CD4-positive, alpha-beta T cell treated with Interleukin-2 at 100 ng/mL for 4 hours (primary cell): ENCODE measurements around the gene TNFAIP8.
"Not testable (repeated sequence)": the region's sequence is repeated elsewhere in the genome, so short reads cannot be mapped to it uniquely, and the experiment has no call there.

Source experiments
- DNase-seq: peaks from one replicate; pipeline ENCODE4 v3.0.0-alpha.2; 2020; ENCODE audit warnings: low spot score

The TNFAIP8 gene

GRCh38 chr5:119395080-119395836 is 39.4 kb downstream of the TNFAIP8 start:
- DNase-seq = no peak

GRCh38 chr5:119396030-119396664 is 40.3 kb downstream of the TNFAIP8 start:
- no peak for DNase-seq

- DNase-seq = peak; percentile 64
Observed at GRCh38 chr5:119397518-119398380, 41.9 kb downstream of the TNFAIP8 start.

GRCh38 chr5:119398727-119399466 is 43.1 kb downstream of the TNFAIP8 start:
- no peak for DNase-seq

GRCh38 chr5:119400245-119400644 is 44.4 kb downstream of the TNFAIP8 start:
- no peak for DNase-seq

GRCh38 chr5:119402081-119402480 is 46.3 kb downstream of the TNFAIP8 start:
- no peak for DNase-seq

GRCh38 chr5:119402555-119402954 is 46.7 kb downstream of the TNFAIP8 start:
- no peak for DNase-seq

- no peak for DNase-seq
Observed at GRCh38 chr5:119404033-119404432, 48.2 kb downstream of the TNFAIP8 start.

- DNase-seq = no peak
Observed at GRCh38 chr5:119405419-119405818, 49.6 kb downstream of the TNFAIP8 start.

GRCh38 chr5:119406551-119407110 is 50.8 kb downstream of the TNFAIP8 start:
- DNase-seq = no peak

GRCh38 chr5:119409235-119409815 is 53.5 kb downstream of the TNFAIP8 start:
- peak; percentile 30 for DNase-seq

GRCh38 chr5:119410448-119411159 is 54.8 kb downstream of the TNFAIP8 start:
- DNase-seq = no peak

- peak; percentile 83 for DNase-seq
Observed at GRCh38 chr5:119411361-119412278, 55.8 kb downstream of the TNFAIP8 start.

- DNase-seq = no peak
Observed at GRCh38 chr5:119412279-119413227, 56.7 kb downstream of the TNFAIP8 start.

GRCh38 chr5:119414124-119414734 is 58.4 kb downstream of the TNFAIP8 start:
- DNase-seq = not testable (repeated sequence)

- no peak for DNase-seq
Observed at GRCh38 chr5:119417891-119418605, 62.2 kb downstream of the TNFAIP8 start.

- no peak for DNase-seq
Observed at GRCh38 chr5:119418606-119419100, 62.8 kb downstream of the TNFAIP8 start.
